HG02884 (cell line): ENCODE results near the gene NPSR1.
"Not testable (repeated sequence)": the region's sequence is repeated elsewhere in the genome, so short reads cannot be mapped to it uniquely, and the experiment has no call there.

Experiments used
- ATAC-seq: cut with Tn5 transposase; IDR thresholded peaks from one replicate; pipeline ENCODE4 v1.9.1; 2021; ENCODE audit warnings: mild to moderate bottlenecking, moderate library complexity; ENCODE audit not compliant: unreplicated experiment

NPSR1 gene, protein sequence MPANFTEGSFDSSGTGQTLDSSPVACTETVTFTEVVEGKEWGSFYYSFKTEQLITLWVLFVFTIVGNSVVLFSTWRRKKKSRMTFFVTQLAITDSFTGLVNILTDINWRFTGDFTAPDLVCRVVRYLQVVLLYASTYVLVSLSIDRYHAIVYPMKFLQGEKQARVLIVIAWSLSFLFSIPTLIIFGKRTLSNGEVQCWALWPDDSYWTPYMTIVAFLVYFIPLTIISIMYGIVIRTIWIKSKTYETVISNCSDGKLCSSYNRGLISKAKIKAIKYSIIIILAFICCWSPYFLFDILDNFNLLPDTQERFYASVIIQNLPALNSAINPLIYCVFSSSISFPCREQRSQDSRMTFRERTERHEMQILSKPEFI

DNA sequence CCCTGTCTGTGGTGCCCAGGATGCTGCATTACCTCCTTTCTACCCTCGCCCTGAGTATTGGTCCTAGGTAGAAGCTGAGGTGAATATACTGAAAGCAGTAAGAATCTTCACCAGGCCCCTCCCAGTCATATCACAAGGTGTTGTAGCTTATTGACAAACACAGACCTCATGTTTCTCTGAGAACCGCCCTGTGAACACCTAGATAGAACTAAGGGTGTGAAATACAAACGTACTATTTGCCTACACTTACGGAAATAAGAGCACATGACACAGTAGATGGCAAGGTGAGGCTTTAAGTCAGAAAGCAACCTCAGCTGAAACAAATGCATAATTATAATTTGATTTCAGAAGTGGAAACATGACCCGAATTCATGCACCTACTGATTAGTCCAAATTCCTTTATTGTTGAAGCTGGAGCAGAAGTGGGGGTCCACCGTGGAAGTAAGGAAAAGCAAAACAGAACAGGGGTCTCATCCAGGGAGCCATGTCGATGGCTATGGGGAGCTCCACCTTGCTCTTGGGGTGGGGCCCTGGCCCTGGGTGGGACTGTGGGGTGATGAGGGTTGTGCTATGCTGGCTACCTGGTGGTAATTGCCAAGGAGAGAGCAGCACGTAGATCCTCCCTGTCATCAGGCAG lies at the start of gene NPSR1:
TSS of gene NPSR1 (plus strand) at position 587 of the 637 bp plus-strand sequence. CDS start 195 bp downstream, outside the sequence.
- no peak for ATAC-seq

DNA sequence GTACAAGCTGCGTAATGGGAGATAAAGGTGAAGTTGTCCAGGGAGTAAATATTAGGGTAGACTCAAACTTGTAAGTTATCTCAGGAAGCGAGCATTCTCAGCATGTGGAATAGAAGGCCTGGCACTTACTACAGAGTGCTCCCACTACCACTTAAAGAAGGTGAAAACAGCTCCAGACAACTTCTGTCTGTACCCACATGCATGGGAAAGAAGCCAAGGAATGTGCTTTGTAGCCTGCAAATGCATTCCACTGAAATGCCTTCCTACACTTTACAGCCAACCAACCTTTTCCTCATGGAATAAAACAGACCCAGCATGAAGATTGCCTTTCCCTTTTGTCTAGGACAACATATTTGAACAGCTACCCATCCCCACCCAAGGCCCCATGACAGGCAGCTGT lies 45.4 kb upstream of the NPSR1 start:
- ATAC-seq: no peak

DNA sequence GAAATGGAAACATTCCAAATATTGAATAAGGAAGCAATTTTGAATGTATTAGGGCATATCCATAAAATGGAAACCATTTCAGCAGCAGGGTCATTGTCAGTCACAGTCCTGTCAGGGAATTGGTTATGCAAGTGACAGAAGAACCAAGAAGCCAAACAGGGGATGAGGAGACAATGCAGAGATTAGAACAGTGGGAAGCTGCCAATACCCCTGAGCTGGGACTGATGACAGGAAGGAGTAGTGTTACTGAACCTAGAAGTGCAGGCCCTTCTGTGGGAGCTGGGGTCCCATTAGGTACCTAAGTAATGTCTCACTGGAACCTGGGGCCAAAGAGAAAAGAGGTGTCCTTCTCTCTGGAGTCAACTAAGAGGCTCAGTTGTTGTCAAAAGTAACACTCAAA lies 37.6 kb upstream of the NPSR1 start:
- no peak for ATAC-seq

DNA sequence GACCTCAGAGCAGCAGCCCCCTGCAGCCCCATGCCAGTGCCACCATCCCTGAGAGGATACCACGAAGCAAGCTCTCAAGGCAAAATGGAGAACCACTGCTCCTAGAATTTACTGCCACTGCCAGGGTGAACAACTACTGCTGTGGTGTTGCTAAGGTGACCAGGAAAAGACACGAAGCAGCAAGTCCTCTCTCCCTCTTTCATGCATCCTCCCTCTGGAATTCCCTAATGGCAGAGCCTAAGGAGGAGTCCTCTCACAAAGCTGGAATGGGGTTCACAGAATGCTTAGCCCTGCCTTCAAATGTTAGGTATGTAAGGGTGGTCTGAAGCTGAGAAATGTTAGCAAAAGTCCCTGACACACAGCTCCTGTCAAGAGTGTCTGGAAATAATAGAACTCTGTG lies 35.8 kb upstream of the NPSR1 start:
- no peak for ATAC-seq

DNA sequence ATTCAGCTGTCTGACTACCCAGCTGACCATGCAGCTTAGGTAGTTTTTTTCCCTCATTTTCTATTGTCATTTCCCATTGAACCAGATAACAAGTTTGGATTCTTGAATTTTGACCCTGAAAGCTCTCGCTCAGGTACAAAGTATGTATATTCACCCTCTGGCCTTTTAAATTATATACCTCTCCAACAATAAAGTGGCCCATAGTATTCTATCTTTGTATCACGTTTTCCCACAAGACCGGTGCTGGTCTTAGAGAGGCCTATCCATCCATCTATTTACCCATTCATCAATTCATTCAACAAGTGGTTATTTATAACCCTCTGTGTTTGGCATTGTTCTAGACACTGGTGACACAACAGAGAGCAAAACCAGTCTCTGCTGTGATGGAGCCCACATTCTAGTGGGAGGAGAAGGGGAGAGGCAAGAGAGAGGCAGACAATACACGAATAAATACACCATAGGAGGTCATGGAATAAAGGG lies 35.2 kb upstream of the NPSR1 start:
- ATAC-seq: no peak

DNA sequence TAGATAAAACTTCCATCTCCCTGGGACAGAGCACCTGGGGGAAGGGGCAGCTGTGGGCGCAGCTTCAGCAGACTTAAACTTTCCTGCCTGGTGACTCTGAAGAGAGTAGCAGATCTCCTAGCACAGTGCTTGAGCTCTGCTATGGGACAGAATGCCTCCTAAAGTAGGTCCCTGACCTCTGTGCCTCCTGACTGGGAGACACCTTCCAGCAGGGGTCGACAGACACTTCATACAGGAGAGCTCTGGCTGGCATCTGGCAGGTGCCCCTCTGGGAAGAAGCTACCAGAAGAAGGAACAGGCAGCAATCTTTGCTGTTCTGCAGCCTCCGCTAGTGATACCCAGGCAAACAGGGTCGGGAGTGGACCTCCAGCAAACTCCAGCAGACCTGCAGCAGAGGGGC lies 29.4 kb upstream of the NPSR1 start:
- ATAC-seq: not testable (repeated sequence)

DNA sequence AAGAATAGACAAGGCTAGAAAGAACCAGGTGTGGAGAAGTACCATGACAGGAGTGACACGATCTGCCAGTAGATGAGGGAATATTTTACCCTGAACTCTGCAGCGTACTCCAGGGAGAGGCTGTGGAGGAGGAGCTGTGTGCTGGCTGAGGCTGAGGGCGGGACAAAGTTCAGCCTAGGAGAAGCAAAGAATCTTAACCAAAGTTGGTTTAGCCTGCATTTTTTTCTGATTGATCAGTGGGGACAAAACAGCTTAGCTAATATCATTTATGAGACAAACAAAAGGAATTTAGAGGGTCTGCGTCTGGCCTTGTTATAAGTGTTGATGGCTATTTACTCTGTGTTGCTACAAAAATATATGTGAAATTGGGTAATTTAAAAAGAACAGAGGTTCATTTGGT lies 5.2 kb upstream of the NPSR1 start:
- ATAC-seq: no peak

DNA sequence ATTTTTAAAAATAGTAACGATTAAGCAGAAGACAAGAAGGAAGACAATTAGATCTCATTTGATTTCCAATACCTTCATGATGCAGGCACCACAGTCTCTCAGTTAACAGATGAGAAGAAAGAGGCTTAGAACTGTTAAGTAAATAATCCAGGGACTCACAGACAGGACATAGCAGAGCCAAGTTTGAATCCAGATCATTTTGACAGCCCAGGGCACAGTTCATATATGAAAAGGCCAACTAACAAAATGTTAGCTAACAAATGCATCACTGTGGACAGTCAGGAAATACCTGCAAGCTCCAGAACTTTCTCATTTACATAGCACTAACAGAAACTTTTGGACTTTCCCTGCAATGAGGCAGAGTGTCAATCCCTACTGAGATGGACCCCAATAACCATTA lies 4.2 kb upstream of the NPSR1 start:
- no peak for ATAC-seq

DNA sequence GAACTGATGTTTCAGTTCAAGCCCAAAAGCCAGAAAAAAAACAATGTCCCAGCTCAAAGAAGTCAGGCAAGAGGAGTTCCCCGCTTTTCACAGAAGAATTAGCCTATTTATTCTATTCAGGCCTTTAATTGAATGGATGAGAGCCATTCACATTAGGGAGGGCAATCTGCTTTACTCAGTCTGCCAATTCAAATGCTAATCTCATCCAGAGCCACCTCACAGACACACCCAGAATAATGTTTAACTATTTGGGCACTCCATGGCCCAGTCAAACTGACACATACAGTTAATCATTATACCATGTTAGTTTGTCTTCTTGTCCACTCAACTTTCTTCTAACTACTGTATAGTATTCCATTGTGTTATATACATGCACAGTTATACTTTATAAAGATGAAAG lies 2.6 kb upstream of the NPSR1 start:
- ATAC-seq: no peak

DNA sequence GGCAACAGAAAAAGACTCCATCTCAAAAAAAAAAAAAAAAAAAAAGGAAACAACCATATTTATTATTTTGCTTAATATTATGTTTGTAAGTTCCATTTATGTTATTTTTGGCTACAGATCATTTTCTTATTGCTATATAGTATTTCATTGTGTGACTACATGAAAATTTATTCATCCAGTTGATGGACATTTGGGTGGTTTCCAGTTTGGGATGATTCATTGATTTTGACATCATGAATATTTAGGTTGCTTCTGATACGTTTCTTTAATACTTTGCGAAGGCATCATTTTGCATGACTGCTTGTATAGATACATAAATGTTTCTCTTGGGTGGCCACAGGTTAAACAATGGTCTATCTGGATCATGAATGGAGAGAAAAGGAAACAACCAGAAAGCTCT lies 2.0 kb upstream of the NPSR1 start:
- no peak for ATAC-seq

DNA sequence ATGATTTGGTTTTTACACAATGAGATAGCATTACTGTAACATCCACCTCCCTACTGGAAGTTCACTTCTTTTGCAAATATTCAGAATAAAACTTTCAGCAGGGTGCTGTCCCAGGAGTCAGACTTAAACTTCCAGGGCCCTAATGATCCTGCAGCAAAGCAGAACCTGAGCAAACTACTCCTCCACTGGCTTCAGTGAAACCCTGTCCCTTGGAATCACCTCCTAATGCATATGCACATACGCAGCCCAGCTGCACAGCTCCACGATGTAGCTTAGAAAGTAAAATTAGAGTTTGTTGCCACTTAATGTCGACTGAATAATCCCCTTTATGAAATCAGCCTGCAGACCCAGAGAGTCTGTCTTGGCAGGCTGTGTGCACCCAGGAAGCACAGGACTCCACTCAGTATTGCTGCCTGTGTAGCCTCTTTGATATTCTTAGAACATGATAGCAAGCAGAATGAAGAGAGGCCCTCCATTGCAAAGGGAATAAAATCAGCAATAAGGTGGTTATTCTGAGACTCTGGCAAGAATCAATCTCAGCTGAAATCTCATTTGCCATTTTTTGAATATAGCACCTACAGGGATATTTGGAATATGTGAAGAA lies 1.6 kb downstream of the NPSR1 start:
- no peak for ATAC-seq

DNA sequence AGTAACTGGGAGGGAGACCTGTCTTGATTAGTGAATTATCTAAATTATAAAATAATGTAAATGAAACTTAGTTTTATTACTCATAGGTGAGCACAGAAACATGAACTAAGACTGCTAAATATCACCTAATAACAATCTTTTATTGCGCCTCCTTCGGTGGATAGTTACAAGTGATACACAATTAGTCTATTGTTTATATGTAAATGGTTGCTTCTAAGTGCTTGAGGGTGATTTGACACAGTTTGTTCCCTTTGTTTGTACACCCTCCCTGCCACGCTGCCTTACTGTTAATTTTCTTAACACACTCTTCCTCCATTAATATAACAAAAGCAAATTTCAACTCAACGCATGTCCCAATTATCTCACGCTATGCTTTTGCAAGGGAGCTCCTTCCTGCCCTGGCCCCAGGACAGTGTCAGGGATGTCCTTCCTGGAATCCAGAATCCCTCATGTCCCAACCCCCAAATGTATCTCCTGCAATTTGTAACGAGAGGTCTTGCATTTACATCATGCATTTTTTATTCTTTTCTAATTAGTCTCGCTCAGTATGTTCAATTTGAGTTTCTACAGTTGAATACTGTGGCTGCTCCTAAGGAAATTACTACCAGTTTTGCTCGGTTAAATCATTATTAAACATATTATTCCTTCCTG lies 4.2 kb downstream of the NPSR1 start:
- ATAC-seq: no peak

DNA sequence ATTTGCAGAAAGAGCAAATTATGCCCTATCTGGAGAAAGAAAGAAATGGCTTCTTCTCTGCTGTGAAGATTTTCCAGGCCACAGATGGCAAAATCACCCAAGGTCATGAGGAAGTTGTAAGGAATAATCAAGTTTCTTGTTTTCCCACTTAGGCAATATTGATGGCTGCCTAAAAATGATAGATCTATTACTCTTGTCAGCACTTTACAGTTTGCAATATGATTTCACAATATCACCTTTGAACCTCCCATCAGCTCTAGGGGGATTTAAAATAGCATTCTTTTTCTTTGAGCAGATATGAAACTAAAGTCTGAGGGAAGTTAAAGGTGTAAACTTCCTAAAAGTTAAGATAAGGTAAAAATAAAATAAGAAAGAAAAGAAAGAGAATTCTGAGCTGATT lies 6.7 kb downstream of the NPSR1 start:
- ATAC-seq: no peak

DNA sequence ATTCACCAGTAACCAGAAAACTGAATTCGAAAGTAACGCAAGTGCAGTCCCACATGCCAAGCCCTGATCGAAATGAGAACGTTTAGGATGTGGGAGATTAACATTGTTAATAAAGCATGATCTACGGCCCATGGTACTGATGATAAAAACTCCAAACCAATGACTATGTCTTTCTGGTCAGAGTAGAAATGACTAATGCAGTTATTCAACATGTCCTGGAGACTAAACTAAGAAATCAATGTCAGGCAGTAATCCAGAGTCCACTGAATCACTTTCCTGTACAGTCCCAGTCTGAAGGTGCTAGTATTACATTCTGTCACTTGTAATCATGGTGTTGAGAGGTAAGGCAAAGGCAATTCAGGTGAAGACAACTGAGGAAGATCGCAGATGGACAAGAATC lies 14.4 kb downstream of the NPSR1 start:
- ATAC-seq: no peak

DNA sequence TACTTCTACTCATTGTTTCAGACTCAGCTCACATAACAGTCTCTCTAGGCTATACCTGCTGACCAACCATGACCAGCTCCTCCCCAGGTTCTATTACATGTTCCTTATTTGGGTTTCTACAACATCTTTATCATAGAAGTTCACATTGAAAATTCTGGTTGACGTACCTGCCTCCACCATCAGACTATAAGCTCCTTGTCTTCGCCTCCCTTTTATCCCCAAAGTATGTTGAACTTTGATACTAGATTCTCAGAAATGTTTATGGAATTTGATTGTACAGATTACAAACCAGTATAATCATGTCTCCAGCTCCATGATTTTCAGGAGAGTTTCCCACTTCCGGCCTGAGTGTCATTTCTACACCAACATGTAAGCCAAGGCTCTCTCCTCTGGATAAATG lies 15.0 kb downstream of the NPSR1 start:
- no peak for ATAC-seq

DNA sequence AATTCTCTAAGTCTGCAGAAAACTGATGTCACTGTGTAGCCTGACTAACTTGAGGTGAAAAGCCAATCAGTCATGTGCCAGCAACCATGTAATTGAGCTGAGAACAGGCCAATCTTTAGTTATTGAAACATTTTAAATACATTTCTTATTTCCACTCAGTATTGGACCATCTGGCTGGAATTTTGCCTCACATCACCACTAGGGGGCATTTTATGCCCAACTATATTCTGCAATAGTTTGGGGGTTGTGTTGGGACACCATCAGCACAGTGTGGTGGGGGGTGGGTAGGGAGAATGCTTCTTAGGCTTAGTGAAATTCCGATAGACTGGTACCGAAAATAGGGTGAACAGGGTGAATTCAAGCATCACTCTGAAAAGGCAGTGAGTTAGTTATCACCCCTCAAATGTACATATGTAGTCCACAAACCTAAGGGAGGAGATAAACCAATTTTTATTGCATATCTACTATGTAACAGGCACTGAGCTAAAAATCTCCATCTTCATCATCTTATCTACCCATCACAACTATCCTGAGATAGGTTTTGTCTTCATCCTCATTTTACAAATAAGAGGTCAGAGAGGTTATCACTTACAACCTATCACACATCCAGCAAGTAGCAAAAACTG lies 17.8 kb downstream of the NPSR1 start:
- ATAC-seq: no peak

DNA sequence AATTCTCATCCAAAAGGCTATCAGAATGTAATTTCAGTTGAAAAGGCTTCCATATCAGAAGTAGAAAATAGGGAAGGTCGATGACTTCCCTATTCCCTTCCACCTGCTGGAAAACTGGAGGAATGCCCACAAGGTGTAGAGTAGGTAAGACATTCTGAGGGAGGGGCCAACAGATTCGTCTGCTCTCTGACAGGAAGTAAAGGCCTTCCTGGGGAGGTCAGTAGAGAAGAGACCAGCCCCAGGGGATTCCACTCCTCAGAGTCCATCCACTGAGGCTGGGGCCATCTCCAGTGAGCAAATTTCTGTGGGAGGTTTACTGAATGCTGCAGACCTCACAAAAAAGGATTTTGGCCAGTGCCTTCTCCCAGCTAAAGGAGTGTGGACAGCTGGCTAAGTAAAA lies 19.5 kb downstream of the NPSR1 start:
- ATAC-seq: no peak

DNA sequence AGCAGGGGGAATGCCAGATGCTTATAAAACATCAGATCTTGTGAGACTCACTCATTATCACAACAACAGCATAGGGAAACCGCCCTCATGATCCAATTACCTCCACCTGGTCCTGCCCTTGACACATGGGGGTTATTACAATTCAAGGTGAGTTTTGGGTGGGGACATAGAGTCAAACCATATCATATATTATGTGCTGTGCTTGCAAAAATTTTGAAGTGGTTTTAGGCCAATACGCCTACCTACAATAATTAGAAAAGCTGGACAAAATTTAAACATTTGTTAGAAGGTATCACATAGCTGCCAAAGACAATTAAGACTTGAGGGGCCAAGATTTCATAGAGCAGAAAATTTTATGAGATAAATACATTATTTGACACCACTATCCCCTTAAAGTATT lies 29.5 kb downstream of the NPSR1 start:
- no peak for ATAC-seq

DNA sequence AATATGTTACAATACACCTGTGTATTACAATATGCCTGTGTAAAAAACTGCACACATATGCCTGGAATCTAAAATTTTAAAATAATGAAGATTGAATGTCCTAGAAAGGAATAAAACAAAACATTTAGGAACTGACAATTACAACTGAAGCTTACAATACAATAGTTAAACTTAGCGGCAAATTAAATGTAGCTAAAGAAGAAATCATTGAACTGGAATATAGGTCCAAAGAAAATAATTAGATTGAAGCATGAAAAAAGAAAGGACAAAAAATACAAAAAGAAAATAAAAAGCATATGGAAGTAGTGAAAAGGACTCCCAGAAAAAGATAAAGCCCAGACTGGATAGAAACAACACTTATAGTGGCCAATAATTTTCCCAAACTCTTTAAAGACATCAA lies 38.4 kb downstream of the NPSR1 start:
- ATAC-seq: no peak

DNA sequence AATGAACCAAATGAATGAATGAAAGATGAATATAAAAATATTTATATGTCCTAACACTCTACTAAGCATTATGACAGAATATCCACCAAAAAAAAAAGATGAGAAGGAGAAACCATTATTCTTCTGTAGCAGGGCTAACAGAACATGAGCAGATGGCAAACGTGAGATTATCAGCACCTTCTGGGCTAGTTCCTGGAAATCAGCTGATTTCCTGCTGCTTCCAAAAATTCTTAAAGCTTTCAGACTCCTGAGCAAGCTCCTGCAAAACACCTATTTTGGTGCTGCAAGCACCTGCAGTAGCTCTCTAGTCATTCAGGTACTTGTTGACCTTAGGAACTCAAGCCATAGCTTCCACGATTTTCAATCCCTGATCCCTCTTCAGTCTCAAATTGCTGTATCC lies 51.8 kb downstream of the NPSR1 start:
- ATAC-seq: no peak

DNA sequence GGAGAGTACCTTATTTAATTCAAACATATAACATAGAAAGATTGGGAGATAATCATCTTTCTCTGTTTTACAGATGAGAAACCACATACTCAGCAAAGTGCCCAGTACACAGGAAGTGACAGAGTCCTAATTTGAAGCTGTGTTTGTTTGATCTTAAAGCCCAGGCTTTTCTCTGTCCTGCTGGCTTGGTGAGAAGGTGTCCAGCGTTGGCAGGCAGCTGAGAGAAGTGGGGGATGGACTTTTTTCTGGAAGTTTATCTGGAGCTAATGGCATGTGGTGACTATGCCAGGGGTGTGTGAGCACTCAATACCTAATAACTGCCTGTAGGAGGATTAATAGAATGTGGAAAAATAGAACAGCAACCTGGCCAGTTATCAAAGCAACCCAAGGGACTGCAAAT lies 60.8 kb downstream of the NPSR1 start:
- ATAC-seq: no peak
